Measurements from ENCODE around the gene NXNL1.
"Not testable (repeated sequence)": the region's sequence is repeated elsewhere in the genome, so short reads cannot be mapped to it uniquely, and the experiment has no call there.

The NXNL1 gene

GRCh38 chr19:17486545-17487240 is 26.0 kb upstream of the NXNL1 start:
- no peak for DNase-seq

GRCh38 chr19:17484520-17485185 is 23.9 kb upstream of the NXNL1 start:
- no peak for DNase-seq

- DNase-seq, result no peak
These were observed 22.9 kb upstream of the NXNL1 start for GRCh38 chr19:17483605-17484002.

GRCh38 chr19:17482877-17483604 is 22.3 kb upstream of the NXNL1 start:
- no peak for DNase-seq

- DNase-seq, result no peak
These were observed 21.3 kb upstream of the NXNL1 start for GRCh38 chr19:17481986-17482385.

GRCh38 chr19:17479325-17479791 is 18.6 kb upstream of the NXNL1 start:
- DNase-seq, result peak; percentile 44

- peak; percentile 71 for DNase-seq
These were observed 14.9 kb upstream of the NXNL1 start for GRCh38 chr19:17475541-17476115.

- not testable (repeated sequence) for DNase-seq
These were observed 14.3 kb upstream of the NXNL1 start for GRCh38 chr19:17475011-17475540.

- peak; percentile 87 for DNase-seq
These were observed 12.3 kb upstream of the NXNL1 start for GRCh38 chr19:17473041-17473440.

GRCh38 chr19:17471410-17472125 is 10.8 kb upstream of the NXNL1 start:
- no peak for DNase-seq

GRCh38 chr19:17470068-17470841 is 9.5 kb upstream of the NXNL1 start, which contains the start of gene SLC27A1:
Gene SLC27A1 (plus strand): TSS chr19:17470524. CDS start chr19:17470541, 17 bp downstream.
- DNase-seq, result peak; percentile 99

- DNase-seq, result peak; percentile 87
These were observed 8.8 kb upstream of the NXNL1 start for GRCh38 chr19:17469481-17470067.

- DNase-seq, result no peak
These were observed 8.4 kb upstream of the NXNL1 start for GRCh38 chr19:17469092-17469480.

- no peak for DNase-seq
These were observed 7.8 kb upstream of the NXNL1 start for GRCh38 chr19:17468302-17469091.

GRCh38 chr19:17467471-17468301 is 7.0 kb upstream of the NXNL1 start:
- no peak for DNase-seq

GRCh38 chr19:17466487-17466850 is 5.7 kb upstream of the NXNL1 start:
- no peak for DNase-seq

GRCh38 chr19:17458970-17459369 is 1.8 kb downstream of the NXNL1 start:
- DNase-seq, result no peak

- DNase-seq, result no peak
These were observed 3.1 kb downstream of the NXNL1 start for GRCh38 chr19:17457616-17458015.

GRCh38 chr19:17456127-17456526 is 4.6 kb downstream of the NXNL1 start:
- DNase-seq, result no peak

All from inflammatory macrophage treated with lipopolysaccharide for 4 hours (primary cell).